Right lobe of liver (tissue), 4 donors: ENCODE results near the gene MCM7.

Source experiments
- CTCF ChIP-seq, 4 donors: fragments of 200-600 bp in 3 of 4; fragments of 450-650 bp in 1 of 4; IDR thresholded peaks; one replicate each; pipeline versions ENCODE4 v1.5.1 to v1.8.0; 2016 to 2022; ENCODE audit warnings: antibody characterized with exemption in 4 of 4, mild to moderate bottlenecking in 2 of 4
- POLR2A ChIP-seq: fragments of 450-650 bp; IDR thresholded peaks from one replicate; pipeline ENCODE4 v1.6.1; 2017; ENCODE audit warnings: antibody characterized with exemption, mild to moderate bottlenecking
- donor health status: DM: no; HTN: no; CAD: no.
- donor health status: DM: no; HTN: no; CAD: no.
- donor health status: DM: no; HTN: yes; CAD: no.

- TF ChIP-seq CTCF (IDR thresholded peaks at IDR 0.05) (no peak), POLR2A (no peak)
These were observed 35.6 kb downstream of the MCM7 start for GRCh38 chr7:100065452-100066186.
